Bronchial epithelial cell (primary cell): ENCODE measurements around the gene SYTL3. TPM values are rescaled to one million over a fixed set of nuclear protein-coding genes. Genes with fewer than 3 reads are reported as not detected.
A peak's percentile ranks its signal among the peaks of the same experiment; 100 is the strongest.
"Not testable (repeated sequence)": the region's sequence is repeated elsewhere in the genome, so short reads cannot be mapped to it uniquely, and the experiment has no call there.

Source experiments
- DNase-seq: peaks from one replicate; pipeline ENCODE4 v3.0.0-alpha.2; 2010; ENCODE audit warnings: low read depth
- FAIRE-seq: peaks from 2 replicates; lab custom pipeline; 2011; peaks lifted over from hg19 to GRCh38; lab: Jason Lieb, UNC
- H3K27me3 ChIP-seq: 2 replicates; pipeline ENCODE4 v1.5.1; 2011; ENCODE audit warnings: low read length; ENCODE audit not compliant: control insufficient read depth, insufficient read depth
- H3K36me3 ChIP-seq: 2 replicates; pipeline ENCODE4 v1.5.1; 2011; ENCODE audit warnings: low read length; ENCODE audit not compliant: control insufficient read depth, insufficient read depth
- H3K4me3 ChIP-seq: 2 replicates; pipeline ENCODE4 v1.5.1; 2011; ENCODE audit warnings: mild to moderate bottlenecking, low read depth, low read length, control low read depth
- CTCF ChIP-seq: IDR thresholded peaks from 2 replicates; pipeline ENCODE4 v1.5.1; 2011; ENCODE audit warnings: mild to moderate bottlenecking, moderate library complexity, low read length, control low read depth, inconsistent platforms; ENCODE audit not compliant: insufficient read depth, severe bottlenecking
- total RNA-seq: library from RNA; depleted of rRNA; stranded (reverse); fragments of >200 nt; gene quantifications from 2 replicates; pipeline ENCODE4 v1.2.1, GENCODE V29; 2014

The SYTL3 gene
- total RNA-seq, 1 donor from 2014 or later: 1.1 TPM

- TF ChIP-seq CTCF: no peak
- no peaks in the 10 kb centered on the region for H3K27me3 ChIP-seq
- H3K4me3 ChIP-seq: no peak overlapping the region
- DNase-seq: peak; percentile 39
- FAIRE-seq: no peak
- peaks cover 20% of the 10 kb centered on the region for H3K36me3 ChIP-seq
Measured at GRCh38 chr6:158611541-158612370, 38.1 kb upstream of the SYTL3 start.

- not testable (repeated sequence) for DNase-seq, H3K27me3 ChIP-seq, FAIRE-seq, H3K36me3 ChIP-seq, H3K4me3 ChIP-seq
Measured at GRCh38 chr6:158614606-158615005, 35.2 kb upstream of the SYTL3 start.

DNA sequence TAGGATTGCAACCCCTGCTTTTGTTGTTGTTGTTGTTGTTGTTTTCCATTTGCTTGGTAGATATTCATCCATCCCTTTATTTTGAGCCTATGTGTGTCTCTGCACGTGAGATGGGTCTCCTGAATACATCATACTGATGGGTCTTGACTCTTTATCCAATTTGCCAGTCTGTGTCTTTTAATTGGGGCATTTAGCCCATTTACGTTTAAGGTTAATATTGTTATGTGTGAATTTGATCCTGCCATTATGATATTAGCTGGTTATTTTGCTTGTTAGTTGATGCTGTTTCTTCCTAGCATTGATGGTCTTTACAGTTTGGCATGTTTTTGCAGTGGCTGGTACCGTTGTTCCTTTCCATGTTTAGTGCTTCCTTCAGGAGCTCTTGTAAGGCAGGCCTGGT, 31.6 kb upstream of the SYTL3 start:
- H3K36me3 ChIP-seq: peaks cover 11% of the 10 kb centered on the region
- not testable (repeated sequence) for DNase-seq, FAIRE-seq, H3K4me3 ChIP-seq, H3K27me3 ChIP-seq

GRCh38 chr6:158619922-158620801, 29.7 kb upstream of the SYTL3 start:
- DNase-seq (no peak), FAIRE-seq (no peak)
- Histone ChIP-seq H3K4me3 (no peak overlapping the region), H3K27me3 (no peaks in the 10 kb centered on the region), H3K36me3 (peaks cover 17% of the 10 kb centered on the region)
- no peak for TF ChIP-seq CTCF

DNA sequence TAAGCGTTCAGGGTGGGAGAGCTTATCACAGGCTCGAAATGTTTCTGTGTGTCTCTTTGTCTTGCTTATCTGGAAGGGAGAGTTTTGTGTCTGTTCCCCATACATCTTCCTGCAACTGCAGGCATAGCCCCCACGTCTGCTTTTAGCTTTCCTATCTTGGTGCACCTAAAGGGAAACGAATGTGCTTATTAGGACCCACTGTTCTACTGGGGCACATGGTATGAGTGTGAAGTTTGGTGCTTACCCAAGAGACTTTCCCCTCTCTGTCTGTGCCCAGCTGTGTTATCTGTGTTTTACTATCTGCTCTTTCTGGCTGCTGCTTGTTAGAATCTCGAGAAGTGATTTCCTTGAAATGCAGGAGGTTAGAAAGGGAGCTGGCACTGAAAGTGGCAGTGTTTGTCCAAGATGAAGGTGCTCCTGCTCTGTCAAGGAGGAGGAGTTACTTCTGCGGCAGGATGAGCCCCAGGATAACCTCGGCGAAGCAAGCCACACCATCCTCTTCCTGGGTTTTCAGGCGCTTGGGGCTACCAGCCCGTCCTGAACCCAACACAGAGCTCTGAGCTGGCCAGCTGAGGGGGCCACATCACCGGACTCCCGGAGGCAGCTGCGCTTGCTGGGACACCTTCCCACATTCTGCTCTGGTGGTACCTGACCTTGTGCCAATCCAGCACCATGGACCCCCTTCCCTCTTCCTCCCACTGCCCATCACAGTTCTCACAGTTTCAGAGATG, 28.7 kb upstream of the SYTL3 start:
- no peak for FAIRE-seq
- Histone ChIP-seq H3K27me3 (no peaks in the 10 kb centered on the region), H3K4me3 (no peak overlapping the region), H3K36me3 (peaks cover 20% of the 10 kb centered on the region)
- no peak for TF ChIP-seq CTCF
- no peak for DNase-seq

DNA sequence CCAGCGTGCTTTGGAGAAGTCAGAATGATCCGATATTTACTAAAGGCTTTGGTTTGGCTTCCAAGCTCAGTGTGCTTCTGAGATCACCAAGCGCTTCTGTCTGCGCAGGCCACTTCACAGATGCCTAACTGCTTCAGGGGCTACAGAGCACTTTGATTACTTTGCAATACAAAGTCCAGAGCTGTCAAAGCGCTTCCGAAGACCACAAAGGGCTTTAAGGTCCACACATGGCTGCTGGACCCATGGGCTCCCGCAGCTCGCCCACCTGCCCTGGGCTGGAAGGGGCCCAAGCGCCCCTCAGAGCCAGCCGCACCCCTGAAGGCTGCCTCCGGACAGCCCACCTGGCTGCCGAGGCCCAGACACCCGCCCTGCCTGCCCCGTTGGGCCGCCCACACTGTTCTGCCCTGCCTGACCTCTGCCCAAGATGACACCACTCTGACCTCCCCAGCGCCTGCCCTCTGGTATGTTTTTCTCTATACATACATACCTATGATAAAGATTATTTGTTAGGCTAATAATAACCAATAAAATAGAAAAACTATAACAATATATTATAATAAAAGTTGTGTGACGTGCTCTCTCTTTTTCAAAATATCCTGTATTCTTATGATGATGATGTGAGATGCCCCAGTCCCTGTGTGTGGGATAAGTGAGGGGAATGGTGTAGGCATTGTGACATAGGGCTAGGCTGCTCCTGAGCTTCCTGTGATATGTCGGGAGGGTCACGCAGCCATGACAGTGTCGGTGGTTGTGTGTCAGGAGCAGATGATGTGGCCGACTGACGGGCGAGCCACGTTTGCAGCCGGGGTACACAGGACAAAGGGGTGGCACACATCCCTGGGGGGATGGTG, 27.9 kb upstream of the SYTL3 start:
- no peak for TF ChIP-seq CTCF

More for the DNA sequence above, 27.9 kb upstream of the SYTL3 start:
- no peak overlapping the region for H3K4me3 ChIP-seq
- FAIRE-seq: no peak
- H3K27me3 ChIP-seq: no peaks in the 10 kb centered on the region
- DNase-seq: no peak
- peaks cover 24% of the 10 kb centered on the region for H3K36me3 ChIP-seq
